G401.6 (cell line): ENCODE measurements around the gene SCGB1C2.
"Not testable (repeated sequence)": the region's sequence is repeated elsewhere in the genome, so short reads cannot be mapped to it uniquely, and the experiment has no call there.

Source experiments
- FAIRE-seq: peaks from 2 replicates; lab custom pipeline; 2012; peaks lifted over from hg19 to GRCh38; lab: Jason Lieb, UNC

SCGB1C2 gene

GRCh38 chr17:137166-137807, at the start of gene SCGB1C2:
Gene SCGB1C2 (plus strand): TSS chr17:137569. CDS start chr17:137591, 22 bp downstream.
- FAIRE-seq, result not testable (repeated sequence)

GRCh38 chr17:113111-113510, 24.3 kb upstream of the SCGB1C2 start:
- FAIRE-seq, result not testable (repeated sequence)

- not testable (repeated sequence) for FAIRE-seq
Observed at GRCh38 chr17:118339-118917, 18.9 kb upstream of the SCGB1C2 start.

GRCh38 chr17:133932-134331, 3.4 kb upstream of the SCGB1C2 start:
- FAIRE-seq, result not testable (repeated sequence)

GRCh38 chr17:134332-134785, 3.0 kb upstream of the SCGB1C2 start:
- not testable (repeated sequence) for FAIRE-seq

GRCh38 chr17:135022-135421, 2.3 kb upstream of the SCGB1C2 start:
- FAIRE-seq, result not testable (repeated sequence)

- not testable (repeated sequence) for FAIRE-seq
Observed at GRCh38 chr17:135895-136294, 1.5 kb upstream of the SCGB1C2 start.

GRCh38 chr17:136531-136930, 838 bp upstream of the SCGB1C2 start:
- not testable (repeated sequence) for FAIRE-seq

- FAIRE-seq, result not testable (repeated sequence)
Observed at GRCh38 chr17:139401-140205, 2.2 kb downstream of the SCGB1C2 start.

GRCh38 chr17:142102-142661, 4.8 kb downstream of the SCGB1C2 start:
- FAIRE-seq, result no peak

GRCh38 chr17:142876-143784, 5.8 kb downstream of the SCGB1C2 start:
- no peak for FAIRE-seq

- no peak for FAIRE-seq
Observed at GRCh38 chr17:143785-144281, 6.5 kb downstream of the SCGB1C2 start.

- no peak for FAIRE-seq
Observed at GRCh38 chr17:144936-145670, 7.7 kb downstream of the SCGB1C2 start.

GRCh38 chr17:145671-146541, 8.5 kb downstream of the SCGB1C2 start:
- FAIRE-seq, result no peak

GRCh38 chr17:146546-146945, 9.2 kb downstream of the SCGB1C2 start:
- no peak for FAIRE-seq

- FAIRE-seq, result no peak
Observed at GRCh38 chr17:146983-147761, 9.8 kb downstream of the SCGB1C2 start.

GRCh38 chr17:147796-148740, 10.7 kb downstream of the SCGB1C2 start:
- no peak for FAIRE-seq

- FAIRE-seq, result no peak
Observed at GRCh38 chr17:148757-149156, 11.4 kb downstream of the SCGB1C2 start.
